SK-N-SH (cell line): ENCODE measurements around the gene PGBD2. TPM values are rescaled to one million over a fixed set of nuclear protein-coding genes. Genes with fewer than 3 reads are reported as not detected.

ENCODE experiments used
- CTCF ChIA-PET: fragments of 300-600, 350-600 bp; formaldehyde crosslinking; extraction: SDS; loops from one replicate; lab custom pipeline; 2021; lab: Yijun Ruan, JAX
- POLR2A ChIA-PET: fragments of 350-600 bp; sonication (Branson Sonifier 250); formaldehyde crosslinking; extraction: SDS; loops from one replicate; lab custom pipeline; 2020; ENCODE audit warnings: antibody characterized with exemption, inconsistent platforms; lab: Yijun Ruan, JAX
- DNase-seq: peaks from one replicate; pipeline ENCODE4 v3.0.0; 2012
- H2AFZ ChIP-seq: fragments of 200-600 bp; sonication (generic); 2 replicates; pipeline ENCODE4 v1.8.1; 2016; ENCODE audit warnings: antibody characterized with exemption, mild to moderate bottlenecking, low read depth
- H3F3A ChIP-seq: fragments of 200-600 bp; sonication (generic); replicated peaks from 2 replicates; pipeline ENCODE3; 2016; ENCODE audit warnings: antibody characterized with exemption, mild to moderate bottlenecking; ENCODE audit not compliant: insufficient read depth
- H3K27ac ChIP-seq, 2 experiments: fragments of 200-500 bp in 1 of 2; fragments of 200-600 bp in 1 of 2; sonication (Bioruptor generic) in 1 of 2; sonication (generic), shearing (Covaris generic) in 1 of 2; 2 replicates each; pipeline versions ENCODE4 v1.5.1 to v1.6.1; 2014 to 2016; ENCODE audit warnings: low read depth in 2 of 2, inconsistent platforms in 1 of 2, low read length in 1 of 2, mild to moderate bottlenecking in 1 of 2, mixed read lengths in 1 of 2
- H3K27me3 ChIP-seq: fragments of 200-600 bp; sonication (generic), shearing (Covaris generic); 2 replicates; pipeline ENCODE4 v1.6.1; 2016; ENCODE audit warnings: mixed run types; ENCODE audit not compliant: insufficient read depth
- H3K36me3 ChIP-seq, 2 experiments: fragments of 200-500 bp in 1 of 2; fragments of 200-600 bp in 1 of 2; sonication (Bioruptor generic) in 1 of 2; sonication (generic) in 1 of 2; replicated peaks in 1 of 2; 2 replicates each; pipeline versions ENCODE3 to v1.5.1; 2014 to 2016; ENCODE audit warnings: low read length in 1 of 2, mild to moderate bottlenecking in 1 of 2; ENCODE audit not compliant: insufficient read depth in 2 of 2, control insufficient read depth in 1 of 2
- H3K4me1 ChIP-seq, 2 experiments: fragments of 200-500 bp in 1 of 2; fragments of 200-600 bp in 1 of 2; sonication (Bioruptor generic) in 1 of 2; sonication (generic), shearing (Covaris generic) in 1 of 2; 2 replicates each; pipeline versions ENCODE4 v1.5.1 to v1.6.1; 2014 to 2016; ENCODE audit warnings: low read depth in 1 of 2, low read length in 1 of 2, mixed run types in 1 of 2; ENCODE audit not compliant: insufficient read depth in 2 of 2, control insufficient read depth in 1 of 2
- H3K4me2 ChIP-seq: fragments of 200-600 bp; sonication (generic), shearing (Covaris generic); 2 replicates; pipeline ENCODE4 v1.6.1; 2017; ENCODE audit warnings: mixed run types
- H3K4me3 ChIP-seq, 2 experiments: fragments of 200-500 bp in 1 of 2; fragments of 200-600 bp in 1 of 2; sonication (Bioruptor generic) in 1 of 2; sonication (generic), shearing (Covaris generic) in 1 of 2; 2 replicates each; pipeline versions ENCODE4 v1.5.1 to v1.8.1; 2014 to 2016; ENCODE audit warnings: low read depth in 2 of 2, inconsistent platforms in 1 of 2, low read length in 1 of 2, mild to moderate bottlenecking in 1 of 2, mixed read lengths in 1 of 2, moderate library complexity in 1 of 2
- H3K79me2 ChIP-seq: fragments of 200-600 bp; sonication (generic); 2 replicates; pipeline ENCODE4 v1.8.1; 2017; ENCODE audit warnings: mild to moderate bottlenecking; ENCODE audit not compliant: insufficient read depth
- H3K9ac ChIP-seq: fragments of 200-600 bp; sonication (generic); 2 replicates; pipeline ENCODE4 v1.6.1; 2017; ENCODE audit warnings: mixed run types
- H3K9me2 ChIP-seq: fragments of 200-600 bp; sonication (generic); 2 replicates; pipeline ENCODE4 v1.6.1; 2017; ENCODE audit warnings: mixed run types
- H3K9me3 ChIP-seq: fragments of 200-600 bp; sonication (generic); 2 replicates; pipeline ENCODE4 v1.6.1; 2017; ENCODE audit warnings: mixed run types, mild to moderate bottlenecking, moderate library complexity
- H4K20me1 ChIP-seq: fragments of 200-600 bp; sonication (generic); 2 replicates; pipeline ENCODE4 v1.6.1; 2017; ENCODE audit warnings: mild to moderate bottlenecking, mixed run types; ENCODE audit not compliant: insufficient read depth
- CHD2 ChIP-seq: fragments of 150-350 bp; IDR thresholded peaks from 2 replicates; pipeline ENCODE4 v1.6.1; 2018; ENCODE audit warnings: low read length; ENCODE audit not compliant: partially characterized antibody
- EP300 ChIP-seq, 2 experiments: IDR thresholded peaks; 2 replicates each; pipeline versions ENCODE4 v1.4.0 to v1.6.1; 2012; ENCODE audit warnings: borderline replicate concordance in 1 of 2, low read depth in 1 of 2, low read length in 1 of 2
- EZH2phosphoT487 ChIP-seq: fragments of 200-600 bp; sonication (generic); IDR thresholded peaks from 2 replicates; pipeline ENCODE4 v1.6.1; 2017; ENCODE audit warnings: low read depth, mixed run types, mild to moderate bottlenecking, antibody characterized with exemption, moderate library complexity, borderline replicate concordance
- JUND ChIP-seq: IDR thresholded peaks from 2 replicates; pipeline ENCODE4 v1.4.0; 2012
- MAX ChIP-seq: IDR thresholded peaks from 2 replicates; pipeline ENCODE4 v1.4.0; 2012; ENCODE audit warnings: low read depth
- MXI1 ChIP-seq: IDR thresholded peaks from 2 replicates; pipeline ENCODE4 v1.6.1; 2012; ENCODE audit warnings: mild to moderate bottlenecking, low read depth, low read length, improper control_type of control experiment
- RCOR1 ChIP-seq: fragments of 150-350 bp; IDR thresholded peaks from 2 replicates; pipeline ENCODE4 v1.6.1; 2017; ENCODE audit warnings: antibody characterized with exemption, low read length
- REST ChIP-seq: IDR thresholded peaks from 2 replicates; pipeline ENCODE4 v1.6.1; 2012; ENCODE audit warnings: mild to moderate bottlenecking, low read depth, low read length, moderate library complexity
- RFX5 ChIP-seq: IDR thresholded peaks from 2 replicates; pipeline ENCODE4 v1.6.1; 2012; ENCODE audit warnings: mild to moderate bottlenecking, improper control_type of control experiment, low read length
- SIN3A ChIP-seq: IDR thresholded peaks from 2 replicates; pipeline ENCODE4 v1.6.1; 2012; ENCODE audit warnings: low read depth, mild to moderate bottlenecking, low read length, moderate library complexity, borderline replicate concordance
- SMC3 ChIP-seq: IDR thresholded peaks from 2 replicates; pipeline ENCODE4 v1.6.1; 2012; ENCODE audit warnings: low read depth, low read length, improper control_type of control experiment
- TAF1 ChIP-seq: IDR thresholded peaks from 2 replicates; pipeline ENCODE4 v1.6.1; 2012; ENCODE audit warnings: low read depth, mild to moderate bottlenecking, low read length, moderate library complexity, borderline replicate concordance
- TEAD4 ChIP-seq: IDR thresholded peaks from 2 replicates; pipeline ENCODE4 v1.4.0; 2012; ENCODE audit warnings: mild to moderate bottlenecking, borderline replicate concordance; ENCODE audit not compliant: insufficient read depth
- YY1 ChIP-seq: IDR thresholded peaks from 2 replicates; pipeline ENCODE4 v1.4.0; 2012; ENCODE audit warnings: low read depth, mild to moderate bottlenecking
- WGBS: methylation state at CpG from one replicate; pipeline ENCODE4 v1.1.6; 2017; ENCODE audit warnings: low lambda C conversion rate; 5-methylcytosine and 5-hydroxymethylcytosine counted together
- polyA plus RNA-seq, 3 experiments: library from polyadenylated mRNA; depleted of rRNA; stranded (reverse); fragments of >200 nt; gene quantifications; 2 replicates each; pipeline ENCODE4 v1.2.3, GENCODE V29; 2012

Gene PGBD2
- polyA plus RNA-seq, 1 of the 3 experiments (the other 2 are of a cell fraction), result 6.4 TPM

- Histone ChIP-seq H3K27ac (no peak overlapping the region), H3K4me3 (no peak overlapping the region), H4K20me1 (no peaks in the 10 kb centered on the region), H3K4me2 (no peak overlapping the region), H3K4me1 (peaks cover 0 to 10% of the 10 kb centered on the region in 2 experiments; a peak in 1 of 4 replicates), H3K79me2 (peaks cover 15% of the 10 kb centered on the region; the same call in 1 of the 2 replicates), H3K36me3 (no peaks in the 10 kb centered on the region), H3K9me2 (no peaks in the 10 kb centered on the region), H3K27me3 (no peaks in the 10 kb centered on the region), H3F3A (no peaks in the 10 kb centered on the region), H2AFZ (no peak overlapping the region), H3K9me3 (no peaks in the 10 kb centered on the region), H3K9ac (no peak overlapping the region)
- ChIA-PET POLR2A (no interaction called here), CTCF (interaction anchor here (0.8 to 1.3 kb wide), 2 partner anchors 52 to 67 kb away, joined by 3 to 6 read pairs; partner anchors contain the start of gene ZNF672)
- WGBS, result 94% methylated on average over 3 of the region's 3 CpGs
- DNase-seq, result no peak
- TF ChIP-seq TEAD4, result no peak
- TF ChIP-seq SIN3A, result no peak
- no peak for TF ChIP-seq TAF1
- TF ChIP-seq RFX5, result no peak
- TF ChIP-seq EP300 (IDR thresholded peaks at IDR 0.05; ENCODE audit: borderline replicate concordance in 1 of 2, low read depth in 1 of 2, low read length in 1 of 2), result no peak
- no peak for TF ChIP-seq EZH2phosphoT487
- no peak for TF ChIP-seq RCOR1
- TF ChIP-seq YY1, result no peak
- no peak for TF ChIP-seq SMC3
- TF ChIP-seq MXI1, result no peak
- no peak for TF ChIP-seq JUND
- no peak for TF ChIP-seq REST
- TF ChIP-seq CHD2, result no peak
- no peak for TF ChIP-seq MAX
Observed at GRCh38 chr1:248904437-248905216, 1.4 kb upstream of the PGBD2 start.
